Mammary epithelial cell (primary cell): Measurements from ENCODE around the gene LYPD5.

Source experiments
- CTCF ChIP-seq, 2 donors: IDR thresholded peaks in 1 of 2; conservative IDR thresholded peaks in 1 of 2; 2 replicates each; pipeline ENCODE4 v1.5.1; 2011 to 2012; ENCODE audit warnings: inconsistent platforms in 2 of 2, low read length in 2 of 2, mild to moderate bottlenecking in 2 of 2, control low read depth in 1 of 2, low read depth in 1 of 2; ENCODE audit not compliant: insufficient read depth in 1 of 2; ENCODE audit errors: extremely low read depth in 1 of 2
- EZH2 ChIP-seq: IDR thresholded peaks from 2 replicates; pipeline ENCODE4 v1.6.1; 2012; ENCODE audit warnings: low read length, inconsistent platforms, borderline replicate concordance

- no peak for TF ChIP-seq CTCF (conservative IDR thresholded peaks at IDR 0.05 in 1 of 2, IDR thresholded peaks at IDR 0.05 in 1 of 2; ENCODE audit: extremely low read depth in 1 of 2, insufficient read depth in 1 of 2, low read depth in 1 of 2, low read length in 2 of 2)
- no peak for TF ChIP-seq EZH2
Observed at GRCh38 chr19:43806848-43807247, 4.6 kb upstream of the LYPD5 start.
